GM18526 (cell line): ENCODE results near the gene NUDT22.

Experiments
- POLR2A ChIP-seq: IDR thresholded peaks from 3 replicates; pipeline ENCODE4 v1.6.1; 2011; ENCODE audit not compliant: insufficient read length; ENCODE audit errors: extremely low read depth

NUDT22 gene

GRCh38 chr11:64218628-64219353, 7.3 kb upstream of the NUDT22 start:
- no peak for TF ChIP-seq POLR2A

- no peak for TF ChIP-seq POLR2A
Observed at GRCh38 chr11:64219354-64219684, 6.8 kb upstream of the NUDT22 start.

GRCh38 chr11:64219755-64220154, 6.3 kb upstream of the NUDT22 start:
- TF ChIP-seq POLR2A: no peak

- peak; percentile 5 for TF ChIP-seq POLR2A
Observed at GRCh38 chr11:64220271-64220670, 5.8 kb upstream of the NUDT22 start.

- TF ChIP-seq POLR2A: peak; percentile 3
Observed at GRCh38 chr11:64220798-64221197, 5.3 kb upstream of the NUDT22 start.

GRCh38 chr11:64222651-64223000, 3.4 kb upstream of the NUDT22 start:
- no peak for TF ChIP-seq POLR2A

GRCh38 chr11:64223001-64223651, 2.9 kb upstream of the NUDT22 start:
- TF ChIP-seq POLR2A: no peak

- peak; percentile 24 for TF ChIP-seq POLR2A
Observed at GRCh38 chr11:64224151-64224890, 1.8 kb upstream of the NUDT22 start.

GRCh38 chr11:64224891-64225607, 1.0 kb upstream of the NUDT22 start:
- no peak for TF ChIP-seq POLR2A

GRCh38 chr11:64226507-64227051, 505 bp downstream of the NUDT22 start:
- TF ChIP-seq POLR2A: no peak

- TF ChIP-seq POLR2A: no peak
Observed at GRCh38 chr11:64227405-64227956, 1.4 kb downstream of the NUDT22 start.

GRCh38 chr11:64229090-64229743, 3.1 kb downstream of the NUDT22 start:
- TF ChIP-seq POLR2A: no peak

- no peak for TF ChIP-seq POLR2A
Observed at GRCh38 chr11:64229744-64230170, 3.7 kb downstream of the NUDT22 start.

GRCh38 chr11:64230171-64230984, 4.3 kb downstream of the NUDT22 start, which contains the start of gene DNAJC4:
Gene DNAJC4 (plus strand): TSS chr11:64230548. CDS start chr11:64230855, 307 bp downstream.
- TF ChIP-seq POLR2A: peak; percentile 52
